GM21367 (cell line): Measurements from ENCODE around the gene CMTM7.
A peak's percentile ranks its signal among the peaks of the same experiment; 100 is the strongest.

Experiments used
- ATAC-seq: cut with Tn5 transposase; IDR thresholded peaks from one replicate; pipeline ENCODE4 v1.9.1; 2021; ENCODE audit not compliant: unreplicated experiment

CMTM7 gene

GRCh38 chr3:32391643-32392535 lies at the start of gene CMTM7:
TSS of gene CMTM7 (plus strand) at chr3:32391853. CDS start at chr3:32391907, 54 bp downstream.
- ATAC-seq = peak; percentile 21

GRCh38 chr3:32347343-32348125 lies 44.1 kb upstream of the CMTM7 start:
- ATAC-seq = no peak

- no peak for ATAC-seq
These were observed 42.5 kb upstream of the CMTM7 start for GRCh38 chr3:32349184-32349583.

DNA sequence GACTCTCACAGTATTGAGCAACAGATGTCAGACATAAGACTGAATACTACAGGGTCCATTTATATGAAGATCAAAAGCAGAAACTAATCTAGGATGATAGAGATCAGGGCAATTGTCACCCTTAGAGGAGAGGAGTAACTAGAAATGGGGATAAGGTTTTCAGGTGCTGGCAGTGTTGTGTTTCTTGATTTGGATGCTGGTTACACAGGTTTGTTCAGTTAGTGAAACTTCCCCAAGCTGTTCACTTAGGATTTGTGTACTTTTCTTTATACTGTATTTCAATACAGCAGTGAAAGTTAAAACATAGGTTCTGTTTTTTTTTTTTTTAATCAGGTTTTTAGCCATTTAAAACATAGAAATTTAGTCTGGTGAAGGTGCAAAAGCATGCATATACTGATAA lies 39.1 kb upstream of the CMTM7 start:
- no peak for ATAC-seq

- no peak for ATAC-seq
These were observed 38.3 kb upstream of the CMTM7 start for GRCh38 chr3:32353351-32353750.

DNA sequence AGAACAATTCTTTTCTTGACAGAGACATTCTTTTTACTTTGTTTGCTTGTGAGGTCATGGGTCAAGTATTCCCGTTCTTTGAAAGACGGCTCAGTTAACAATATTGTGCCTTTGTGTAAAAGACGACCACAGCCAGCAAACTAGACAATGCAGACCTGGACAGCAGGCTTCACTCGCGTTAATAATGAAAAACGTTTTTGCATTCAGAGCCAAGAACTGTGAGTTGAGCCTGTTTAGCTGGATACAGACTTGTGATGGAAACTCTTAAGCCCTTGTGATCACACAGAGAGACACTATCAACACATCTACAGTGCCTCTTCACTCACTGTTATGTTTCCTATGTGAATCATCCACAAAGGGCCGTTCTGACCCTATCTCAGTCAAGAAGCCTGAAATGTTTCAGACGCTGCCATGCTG lies 37.3 kb upstream of the CMTM7 start:
- no peak for ATAC-seq

- no peak for ATAC-seq
These were observed 35.8 kb upstream of the CMTM7 start for GRCh38 chr3:32355751-32356291.

DNA sequence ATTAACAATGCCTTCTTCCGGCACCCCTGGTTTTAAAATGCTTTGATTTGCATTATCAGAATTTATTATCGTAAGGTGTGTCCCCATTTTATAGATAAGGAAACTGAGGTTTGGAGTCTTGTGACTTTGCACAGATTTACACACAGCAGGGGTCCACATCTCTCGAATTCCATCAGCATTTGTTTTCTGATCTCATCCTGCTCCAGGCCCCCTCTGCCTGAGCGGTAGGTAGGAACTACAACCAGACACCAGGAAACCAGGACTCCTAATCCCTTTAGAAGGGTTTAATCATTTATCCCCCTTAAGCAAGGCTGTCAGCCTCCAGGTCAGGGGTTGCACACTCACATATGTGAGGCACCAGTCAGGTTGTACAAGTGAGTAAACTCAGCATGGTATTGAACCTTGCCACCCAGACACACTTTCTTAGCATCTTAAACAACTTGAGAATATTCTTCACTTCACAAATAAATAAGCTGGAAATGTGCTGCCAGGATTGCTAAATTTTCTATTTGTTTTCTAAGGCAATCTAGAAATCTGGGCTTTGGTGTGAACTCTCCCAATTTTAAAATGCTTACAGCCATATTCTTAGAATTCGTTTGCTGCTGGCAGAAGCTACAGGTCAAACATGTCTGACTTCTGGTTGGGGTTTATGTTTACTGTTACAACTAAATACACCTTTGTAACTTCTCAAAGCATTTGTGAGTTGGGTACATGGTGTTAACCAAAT lies 31.7 kb upstream of the CMTM7 start:
- no peak for ATAC-seq

DNA sequence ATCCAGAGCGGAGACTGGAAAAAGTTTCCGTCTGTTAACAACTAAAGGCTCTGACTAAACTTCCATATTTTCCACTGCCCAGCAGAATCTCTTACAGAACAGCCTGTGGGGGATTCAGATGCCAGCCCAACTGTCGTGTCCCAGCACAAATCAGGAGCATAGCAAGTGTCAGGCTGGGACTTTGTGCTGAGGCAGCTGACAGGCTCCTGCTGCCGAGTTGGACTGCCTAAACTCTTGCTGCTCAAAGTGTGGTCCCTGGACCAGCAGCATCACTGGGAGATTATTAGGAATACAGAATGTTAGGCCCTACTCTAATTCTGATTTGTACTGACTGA lies 31.2 kb upstream of the CMTM7 start:
- ATAC-seq = no peak

GRCh38 chr3:32366638-32367397 lies 24.8 kb upstream of the CMTM7 start:
- peak; percentile 37 for ATAC-seq

DNA sequence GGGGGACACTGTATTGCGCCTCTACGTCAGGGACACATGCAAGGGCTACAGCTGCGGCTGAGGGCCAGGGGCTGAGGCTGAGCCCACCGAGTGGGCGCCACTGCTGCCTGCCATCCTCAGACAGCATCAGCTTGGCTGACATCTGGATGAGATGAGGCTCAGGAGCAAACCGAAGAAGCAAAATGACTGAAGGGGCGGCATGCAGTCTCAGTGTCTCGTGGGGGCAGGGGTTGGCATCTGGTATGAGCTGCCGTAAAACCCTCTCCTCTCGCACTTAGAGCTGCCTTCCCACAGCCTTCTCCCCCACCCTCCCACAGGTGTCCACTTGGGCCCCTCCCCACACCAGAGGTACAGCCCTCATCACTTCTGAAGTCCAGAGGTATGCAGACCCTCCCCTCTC lies 24.2 kb upstream of the CMTM7 start:
- ATAC-seq = no peak

GRCh38 chr3:32371461-32372212 lies 20.0 kb upstream of the CMTM7 start:
- no peak for ATAC-seq

DNA sequence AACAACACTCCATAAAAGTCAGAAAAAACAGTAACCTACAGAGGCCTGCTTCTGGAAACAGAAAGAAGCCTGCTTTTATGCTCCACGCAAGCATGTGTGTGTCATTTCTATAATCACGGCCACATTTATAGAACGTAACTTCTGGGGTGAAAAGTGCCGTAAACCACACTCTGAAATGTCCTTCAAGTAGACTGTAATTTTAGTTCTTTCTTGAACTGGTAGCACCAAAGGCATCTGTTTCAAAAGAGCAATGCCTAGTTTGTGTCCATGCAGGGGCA lies 19.5 kb upstream of the CMTM7 start:
- ATAC-seq = no peak

DNA sequence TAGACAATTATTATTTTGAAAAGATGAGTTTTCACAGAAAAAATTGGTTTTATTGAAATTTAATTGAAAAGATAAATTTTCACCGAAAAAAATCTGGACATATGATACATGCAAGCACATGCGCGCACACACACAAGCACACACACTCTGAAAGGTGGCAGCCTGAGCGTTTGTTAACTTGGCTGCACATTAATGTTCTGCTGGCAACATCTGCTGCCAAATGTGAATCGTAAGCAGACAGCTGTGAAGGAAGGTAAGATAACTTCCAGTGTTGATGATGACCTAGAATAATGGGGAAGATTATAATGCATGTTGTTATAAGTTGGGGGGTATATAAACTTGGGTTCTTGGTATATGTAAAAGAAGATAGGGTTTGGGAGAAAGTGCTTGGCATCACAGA lies 18.4 kb upstream of the CMTM7 start:
- no peak for ATAC-seq

GRCh38 chr3:32373844-32374243 lies 17.8 kb upstream of the CMTM7 start:
- no peak for ATAC-seq

GRCh38 chr3:32374788-32375595 lies 16.7 kb upstream of the CMTM7 start:
- peak; percentile 60 for ATAC-seq

DNA sequence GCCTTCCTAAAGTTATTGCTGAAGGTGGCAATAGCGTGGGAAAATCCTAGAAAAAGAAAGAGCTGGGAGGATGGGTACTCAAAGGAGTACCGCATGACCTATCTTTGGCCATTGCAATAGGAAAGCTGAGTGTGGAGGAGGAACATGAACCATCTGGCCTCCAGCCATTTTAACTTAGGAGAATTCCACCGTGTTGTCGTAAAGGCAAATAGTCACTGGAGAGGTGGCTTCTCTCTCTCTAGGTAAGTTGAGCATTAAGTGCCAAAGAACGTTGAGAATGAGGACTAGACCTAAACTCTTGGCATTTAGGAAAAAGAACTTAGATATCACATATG lies 16.1 kb upstream of the CMTM7 start:
- no peak for ATAC-seq

GRCh38 chr3:32376115-32376514 lies 15.5 kb upstream of the CMTM7 start:
- ATAC-seq = no peak

- no peak for ATAC-seq
These were observed 11.7 kb upstream of the CMTM7 start for GRCh38 chr3:32379831-32380500.
